Measurements from ENCODE around the gene ANKH. TPM values are rescaled to one million over a fixed set of nuclear protein-coding genes. Genes with fewer than 3 reads are reported as not detected.
"Not testable (repeated sequence)": the region's sequence is repeated elsewhere in the genome, so short reads cannot be mapped to it uniquely, and the experiment has no call there.

Gene ANKH
- total RNA-seq, 1 donor from 2014 or later = 14.7 TPM

DNA sequence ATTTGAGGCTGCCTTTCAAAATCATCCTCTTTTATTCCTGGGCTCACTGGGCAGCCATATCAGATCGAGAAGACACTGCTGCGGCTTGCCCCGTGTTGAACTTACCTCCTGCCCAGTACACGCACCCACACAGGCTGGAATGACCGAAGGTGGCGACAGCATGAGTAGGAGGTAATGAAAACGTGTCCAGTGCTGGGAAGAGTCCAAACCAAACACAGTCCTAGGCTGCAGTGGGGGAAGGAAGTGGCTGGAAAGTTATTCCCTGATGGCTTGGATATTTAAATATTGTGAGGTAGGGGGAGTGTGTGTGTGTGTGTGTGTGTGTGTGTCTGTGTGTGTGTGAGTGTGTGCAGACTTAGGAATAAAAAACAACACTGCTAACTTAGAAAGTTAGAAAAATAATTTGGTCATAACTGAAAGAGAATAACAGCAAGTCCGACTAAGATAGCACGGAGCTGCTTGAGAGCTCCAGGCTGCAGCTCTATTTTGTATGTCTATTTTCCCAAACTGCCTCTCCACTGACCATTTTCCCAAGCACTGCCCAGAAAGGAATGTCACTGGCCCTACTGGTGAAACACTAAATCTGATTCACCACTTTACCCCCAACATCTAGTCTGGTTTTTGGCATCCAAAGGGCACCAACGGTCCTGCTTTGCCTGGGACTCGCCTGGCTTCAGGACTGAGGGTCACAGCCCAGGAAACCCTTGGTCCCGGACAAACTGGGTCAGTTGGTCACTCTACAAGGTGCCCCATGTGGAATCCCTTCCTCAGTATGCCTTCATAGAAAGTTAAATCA lies 41.2 kb downstream of the ANKH start:
- peak in 1 of 2 donors; percentile 30 for DNase-seq (ENCODE audit: low read depth in 2 of 2)

DNA sequence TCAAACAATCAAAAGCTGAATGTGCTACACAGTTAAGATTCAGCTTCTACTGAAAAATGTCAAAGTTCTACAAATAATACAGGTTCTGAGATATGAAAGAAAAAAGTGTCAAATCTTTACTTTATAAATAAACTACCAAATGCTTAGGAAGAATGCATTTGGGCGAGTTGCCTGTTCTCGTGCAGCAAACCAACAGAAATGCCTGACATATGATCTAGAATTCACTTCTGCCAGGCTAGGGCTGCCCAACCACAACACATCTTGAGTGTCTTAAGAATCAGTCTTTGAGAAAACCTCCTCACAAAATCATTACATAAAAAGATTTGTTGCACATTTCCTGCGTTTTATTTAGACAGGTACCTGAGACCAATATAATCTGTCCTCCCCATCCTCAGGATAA lies 42.2 kb downstream of the ANKH start:
- DNase-seq (ENCODE audit: low read depth in 2 of 2) = no peak

DNA sequence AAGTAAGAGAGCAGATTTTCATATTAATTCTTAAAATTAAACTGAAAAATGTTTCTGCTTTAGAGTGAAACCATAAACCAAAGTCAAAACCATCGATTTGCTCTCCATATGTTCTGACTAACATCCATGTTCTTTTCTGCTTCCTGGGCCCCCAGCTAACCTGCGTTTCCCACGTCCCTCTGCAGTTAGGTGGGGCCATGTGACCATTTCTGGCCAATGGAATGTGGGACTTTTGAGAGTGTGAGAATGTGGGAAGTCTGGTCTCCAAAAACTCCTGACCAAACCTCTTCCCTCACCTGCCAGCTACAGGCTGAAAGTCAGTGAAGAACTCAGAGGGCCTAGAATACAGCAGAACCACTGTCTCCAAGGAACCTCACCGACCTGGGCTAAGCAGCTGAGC lies 44.9 kb downstream of the ANKH start:
- DNase-seq (ENCODE audit: low read depth in 2 of 2) = no peak

DNA sequence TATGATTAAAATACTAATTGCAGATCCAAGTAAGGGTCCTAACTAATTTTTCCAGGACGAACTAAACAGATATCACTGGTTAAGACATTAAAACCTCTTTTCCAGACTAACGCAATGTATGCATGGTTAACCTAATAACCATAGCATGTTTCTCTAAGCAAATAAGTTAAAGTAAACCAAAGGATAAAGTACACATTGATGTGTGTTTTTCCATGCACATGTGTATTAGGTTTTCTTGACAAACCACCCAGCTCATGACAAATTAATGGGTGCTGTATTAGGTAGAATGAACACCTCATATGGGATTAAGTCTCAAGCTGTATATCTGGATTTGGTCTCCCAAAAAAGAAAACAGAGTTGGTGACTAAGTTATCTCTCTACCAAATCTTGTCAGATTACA lies 45.6 kb downstream of the ANKH start:
- DNase-seq (ENCODE audit: low read depth in 2 of 2) = no peak

DNA sequence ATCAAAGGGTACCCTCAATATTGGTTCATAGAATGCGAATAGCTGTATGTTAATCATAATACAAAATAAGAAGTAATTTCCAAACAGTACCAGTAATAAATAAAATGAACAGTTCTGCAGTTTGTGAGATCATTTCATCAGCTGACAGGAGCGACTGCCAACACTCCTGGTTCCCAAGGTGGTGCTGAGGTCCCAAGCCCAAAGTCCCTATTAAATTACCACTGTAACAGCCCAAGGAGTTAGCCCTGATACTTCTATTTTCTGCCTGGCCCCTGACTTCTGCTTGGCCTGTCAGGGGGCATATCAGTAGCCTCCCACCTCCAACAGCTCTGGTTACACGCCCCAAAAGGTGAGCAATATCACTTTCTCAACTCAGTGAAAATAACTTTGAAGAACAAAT lies 47.1 kb downstream of the ANKH start:
- DNase-seq (ENCODE audit: low read depth in 2 of 2) = no peak

DNA sequence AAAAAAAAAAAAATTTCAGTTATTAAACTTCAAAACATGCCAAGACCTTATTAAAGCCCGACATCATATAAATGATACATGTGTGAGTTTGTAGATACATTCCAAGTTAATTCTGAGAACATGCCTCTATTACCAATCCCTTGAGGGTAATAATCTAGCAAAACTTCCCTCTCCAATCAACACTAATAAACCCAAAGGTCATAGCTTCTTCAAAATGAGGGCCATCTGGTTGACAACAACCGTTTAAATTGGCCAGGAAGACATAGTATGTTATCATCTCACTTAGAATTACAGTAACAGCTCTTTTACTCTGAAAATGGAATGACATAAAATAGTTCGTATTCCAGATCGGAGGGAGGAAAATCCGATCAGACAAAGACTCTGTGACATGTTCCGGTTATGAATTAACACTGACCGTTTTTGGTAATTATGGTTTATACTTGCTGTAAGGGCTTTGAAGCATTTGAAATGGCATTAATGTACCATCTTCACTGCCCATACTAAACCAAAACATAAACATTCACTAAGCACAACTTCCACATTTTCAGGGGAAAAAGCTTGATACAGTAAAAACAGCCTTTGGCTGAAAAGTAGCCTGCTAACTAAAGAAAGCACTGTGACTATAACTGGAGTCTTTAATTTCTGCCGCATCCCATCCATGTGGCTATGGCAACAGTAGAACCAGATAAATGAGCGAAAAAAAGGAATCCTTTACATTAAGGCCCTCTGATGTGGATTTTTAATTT lies 50.3 kb downstream of the ANKH start:
- DNase-seq (ENCODE audit: low read depth in 2 of 2) = peak; percentile 47 to 48

DNA sequence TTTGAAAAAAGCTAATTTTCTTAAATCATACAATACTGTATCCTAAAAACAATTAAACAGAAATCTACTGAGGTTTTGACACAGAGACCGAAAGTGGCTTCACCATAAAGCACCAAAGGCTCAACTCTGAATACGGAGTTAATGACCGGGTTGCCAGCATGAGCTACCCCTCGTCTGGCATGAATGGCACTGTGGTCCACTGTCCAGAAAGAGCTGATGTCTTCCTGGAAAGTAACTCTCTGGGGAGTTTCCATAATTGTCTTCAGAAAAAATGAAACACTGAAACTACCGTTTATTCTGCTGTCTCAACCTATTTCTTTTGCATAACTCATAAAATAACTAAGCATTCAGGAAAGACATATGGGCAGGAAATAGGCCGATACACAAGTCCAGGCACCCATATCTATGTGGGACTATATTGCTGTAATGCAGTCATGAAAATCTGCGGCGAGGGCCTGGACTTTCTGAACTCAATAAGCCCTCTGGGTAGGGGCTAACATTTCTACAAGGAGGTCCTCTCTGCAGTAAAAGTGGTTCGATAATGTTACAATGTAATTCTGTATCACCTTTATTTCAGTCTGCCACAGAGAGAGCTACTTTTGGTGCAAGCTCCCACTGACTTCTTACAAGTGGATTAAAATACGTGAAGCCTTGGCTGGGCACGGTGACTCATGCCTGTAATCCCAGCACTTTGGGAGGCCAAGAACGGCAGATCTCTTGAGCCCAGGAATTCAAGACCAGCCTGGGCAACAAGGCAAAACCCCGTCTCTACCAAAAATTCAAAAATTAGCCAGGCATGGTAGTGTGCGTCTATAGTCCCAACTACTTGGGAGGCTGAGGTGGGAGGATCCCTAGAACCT lies 52.4 kb downstream of the ANKH start:
- no peak for DNase-seq (ENCODE audit: low read depth in 2 of 2)

DNA sequence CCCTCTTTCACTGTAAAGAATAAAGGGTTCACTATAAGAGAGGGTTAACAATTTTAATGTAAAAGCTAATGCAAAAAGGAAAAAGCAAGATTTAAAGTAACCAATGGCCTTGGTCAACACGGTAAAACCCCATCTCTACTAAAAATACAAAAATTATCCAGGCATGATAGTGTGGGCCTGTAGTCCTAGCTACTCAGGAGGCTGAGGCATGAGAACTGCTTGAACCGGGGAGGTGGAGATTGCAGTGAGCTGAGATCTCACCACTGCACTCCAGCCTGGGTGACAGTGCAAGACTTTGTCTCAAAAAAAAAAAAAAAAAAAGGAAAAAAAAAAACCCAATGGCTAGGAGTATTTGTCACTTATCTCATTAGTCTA lies 53.8 kb downstream of the ANKH start:
- DNase-seq (ENCODE audit: low read depth in 2 of 2) = not testable (repeated sequence)

DNA sequence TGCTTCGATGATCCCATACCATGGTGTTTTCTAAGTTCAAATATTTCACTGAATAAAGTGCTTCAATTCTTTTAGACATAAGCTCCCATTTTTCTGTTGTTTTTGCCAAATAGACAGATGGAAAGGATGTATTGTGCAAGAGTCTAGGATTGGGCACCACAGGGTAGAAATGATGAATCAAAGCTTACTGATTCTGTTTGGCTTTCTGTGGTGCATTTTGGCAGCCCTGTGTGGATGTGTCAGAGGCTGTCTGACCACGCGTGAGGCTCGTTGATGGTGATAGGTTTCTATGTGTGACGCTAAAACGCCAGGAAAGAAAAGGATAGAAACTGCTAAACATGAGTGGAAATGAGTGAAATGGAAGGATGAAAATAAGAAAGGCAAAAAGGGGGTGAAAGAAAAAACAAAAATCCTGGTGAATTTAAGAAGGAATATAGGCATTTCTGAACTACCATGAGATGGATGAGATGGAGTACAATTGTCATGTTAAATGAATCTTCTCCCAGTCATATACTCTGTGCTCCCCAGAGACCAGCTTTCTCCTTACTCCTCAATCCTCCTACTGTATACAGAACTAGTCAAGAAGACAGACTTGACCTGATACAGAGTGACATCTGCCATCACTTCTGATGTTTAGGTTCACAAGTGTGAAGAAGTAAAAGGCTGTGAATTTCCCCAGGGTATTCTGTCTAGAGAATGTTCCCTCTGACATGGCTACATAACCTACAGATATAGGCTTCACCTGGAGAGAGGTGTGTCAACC lies 54.4 kb downstream of the ANKH start:
- peak; percentile 76 to 91 for DNase-seq (ENCODE audit: low read depth in 2 of 2)

DNA sequence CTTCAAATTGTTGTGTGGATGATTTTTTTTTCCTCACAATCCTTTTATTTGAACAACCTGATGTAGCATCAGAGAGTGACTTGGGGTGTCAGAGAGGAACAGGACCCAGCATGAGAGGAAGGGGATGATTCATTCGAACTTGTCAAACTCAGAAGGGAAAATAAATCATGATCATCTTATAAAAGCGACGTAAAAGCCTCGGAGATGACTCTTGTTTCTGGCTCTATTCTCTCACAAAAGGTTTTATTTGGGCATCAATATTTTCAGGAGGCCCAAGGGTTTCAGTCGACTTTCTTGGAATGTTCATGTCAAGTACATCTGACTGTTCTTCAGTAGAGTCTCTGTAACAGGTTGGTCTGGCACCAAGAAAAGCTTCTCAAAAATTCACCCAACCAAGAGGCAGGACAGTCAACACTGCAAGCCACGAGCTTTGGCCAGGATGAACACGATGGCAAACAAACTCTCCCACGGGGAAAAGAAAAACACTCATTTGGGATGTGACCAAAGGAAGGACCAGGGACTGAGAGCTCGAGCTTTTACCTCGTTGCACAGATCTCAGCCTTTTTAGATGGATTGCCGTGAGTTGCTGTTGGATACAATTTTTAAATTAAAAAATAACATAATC lies 55.1 kb downstream of the ANKH start:
- peak; percentile 70 to 73 for DNase-seq (ENCODE audit: low read depth in 2 of 2)

DNA sequence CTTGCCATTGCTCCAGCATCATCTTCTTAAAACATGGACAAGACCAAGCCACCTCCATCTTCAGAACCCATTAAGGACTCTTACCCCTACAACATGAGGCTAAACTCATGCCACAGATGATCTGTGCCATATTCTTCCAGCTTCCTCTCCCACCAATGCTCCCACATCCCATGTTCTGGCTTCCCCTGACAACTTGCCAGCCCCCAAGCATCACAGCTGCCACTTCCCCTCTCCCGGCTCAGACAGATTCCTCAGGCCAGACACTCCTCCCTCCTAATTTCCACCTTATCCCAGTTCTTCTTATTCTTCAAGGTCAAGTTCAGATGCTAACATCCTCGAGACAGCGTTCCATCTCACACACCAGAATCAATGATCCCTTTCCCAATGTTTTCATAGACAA lies 57.8 kb downstream of the ANKH start:
- DNase-seq (ENCODE audit: low read depth in 2 of 2) = no peak

DNA sequence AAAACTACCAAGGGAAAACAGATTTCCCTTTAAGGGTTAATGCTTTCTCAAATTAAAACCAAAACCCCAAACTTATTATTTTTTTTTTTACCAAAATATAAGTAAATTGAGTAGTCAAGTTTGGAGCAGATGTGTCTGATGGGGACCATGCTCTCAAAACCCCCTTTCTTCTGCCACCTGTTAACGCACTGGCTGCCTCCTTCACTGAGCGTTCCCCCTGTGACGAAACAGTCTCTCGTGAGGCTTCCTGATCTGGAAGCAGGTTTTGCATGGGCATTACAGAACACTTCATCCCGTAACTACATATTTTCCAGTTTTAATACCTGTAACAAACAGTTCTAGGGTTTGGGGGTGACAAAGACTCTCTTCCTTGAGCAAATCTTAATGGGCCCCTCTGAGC lies 59.4 kb downstream of the ANKH start:
- DNase-seq (ENCODE audit: low read depth in 2 of 2) = no peak

DNA sequence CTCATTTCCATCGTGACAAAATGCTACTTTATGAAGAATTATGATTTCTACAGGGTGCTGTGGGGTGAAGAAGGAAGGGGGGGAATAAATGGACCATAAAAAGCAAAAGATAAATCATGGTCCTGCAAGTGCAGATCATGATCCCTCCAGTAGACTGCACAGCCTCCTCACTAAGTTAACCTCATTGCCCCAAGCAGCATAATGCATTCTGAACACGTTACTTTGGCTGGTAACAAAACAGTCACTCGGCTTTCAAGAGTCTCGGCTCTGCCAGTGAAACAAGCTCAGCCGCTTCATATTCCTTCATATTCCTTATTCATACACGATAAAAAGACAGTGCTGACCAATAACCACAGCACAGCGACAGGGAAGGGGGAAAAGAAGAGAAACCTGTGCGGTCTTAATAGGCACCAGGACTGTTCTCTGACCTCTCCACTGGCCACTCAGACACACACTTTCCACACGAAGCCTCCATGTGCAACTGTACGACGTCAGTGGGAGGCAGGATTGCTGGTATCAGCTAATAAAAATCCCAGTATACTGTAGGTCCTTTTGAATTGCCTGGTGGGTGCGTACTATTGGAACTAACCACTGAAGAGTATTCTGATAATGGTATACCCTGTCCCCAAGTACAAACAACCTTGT lies 60.5 kb downstream of the ANKH start:
- no peak for DNase-seq (ENCODE audit: low read depth in 2 of 2)

DNA sequence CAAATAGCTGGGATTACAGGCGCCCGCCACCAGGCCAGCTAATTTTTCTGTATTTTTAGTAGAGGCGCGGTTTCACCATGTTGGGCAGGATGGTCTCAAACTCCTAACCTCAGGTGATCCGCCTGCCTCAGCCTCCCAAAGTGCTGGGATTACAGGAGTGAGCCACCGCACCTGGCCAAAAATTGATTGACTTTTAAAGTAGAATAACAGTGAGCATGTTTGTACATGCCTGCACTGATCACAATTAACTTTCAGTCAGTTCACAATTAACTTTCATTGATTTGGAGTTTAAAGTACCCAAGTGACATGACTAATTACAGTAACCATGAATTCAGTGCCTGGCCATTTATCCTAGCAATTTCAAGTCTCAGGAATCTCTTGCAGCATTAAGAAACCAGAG lies 61.3 kb downstream of the ANKH start:
- DNase-seq (ENCODE audit: low read depth in 2 of 2) = no peak

DNA sequence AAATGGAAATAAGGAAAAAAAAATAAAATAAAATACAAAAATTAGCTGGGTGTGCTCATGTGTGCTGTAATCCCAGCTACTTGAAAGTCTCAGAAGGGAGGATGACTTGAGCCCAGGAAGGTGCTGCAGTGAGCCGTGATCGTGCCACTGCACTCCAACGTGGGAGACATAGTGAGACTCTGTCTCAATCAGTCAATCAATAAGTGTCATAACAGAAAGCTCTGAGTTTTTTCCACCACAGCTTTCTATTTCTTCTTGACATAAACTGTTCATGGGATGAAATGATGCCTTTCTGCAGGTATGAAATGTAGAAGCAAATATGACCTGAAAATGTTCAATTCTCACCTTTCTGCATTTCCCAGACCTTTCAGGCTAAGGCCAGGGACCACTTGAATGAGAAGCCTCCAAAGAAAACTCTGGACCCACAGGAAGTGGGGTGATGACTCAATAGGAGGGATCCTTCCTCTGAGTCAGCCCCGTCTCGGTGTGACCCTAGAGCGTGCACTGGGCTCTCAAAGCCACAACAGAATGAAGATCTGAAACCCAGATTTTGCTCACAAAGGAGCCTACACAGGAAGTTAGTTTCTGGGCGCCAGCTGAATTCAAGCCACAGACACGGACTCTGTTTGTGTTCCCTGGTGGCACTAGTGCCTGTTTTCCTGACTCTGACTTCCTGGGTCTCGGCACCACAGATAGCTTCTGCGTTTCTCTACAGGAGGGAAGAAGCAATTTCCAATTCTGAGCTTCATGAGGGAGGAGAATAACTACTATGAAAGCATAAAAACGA lies 62.0 kb downstream of the ANKH start:
- peak; percentile 56 to 93 for DNase-seq (ENCODE audit: low read depth in 2 of 2)

DNA sequence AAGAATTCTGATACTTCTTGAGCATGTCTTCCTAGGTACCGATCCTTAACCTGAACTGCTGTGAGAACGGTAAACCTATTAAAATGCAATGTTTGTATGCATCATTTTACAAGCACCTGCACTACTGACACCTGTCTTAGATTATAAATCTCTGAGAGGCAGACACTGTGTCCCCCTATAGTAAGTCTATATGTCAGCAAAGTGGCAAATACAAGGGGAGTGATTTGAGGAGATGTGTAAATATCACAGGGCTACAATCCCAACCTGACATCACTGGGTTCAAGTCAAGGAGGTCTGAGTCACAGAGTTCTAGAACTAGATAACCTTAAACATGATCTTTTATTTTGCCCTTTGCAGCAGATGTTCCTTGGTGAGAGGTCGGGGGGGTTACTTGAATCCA lies 64.1 kb downstream of the ANKH start:
- DNase-seq (ENCODE audit: low read depth in 2 of 2) = no peak

DNA sequence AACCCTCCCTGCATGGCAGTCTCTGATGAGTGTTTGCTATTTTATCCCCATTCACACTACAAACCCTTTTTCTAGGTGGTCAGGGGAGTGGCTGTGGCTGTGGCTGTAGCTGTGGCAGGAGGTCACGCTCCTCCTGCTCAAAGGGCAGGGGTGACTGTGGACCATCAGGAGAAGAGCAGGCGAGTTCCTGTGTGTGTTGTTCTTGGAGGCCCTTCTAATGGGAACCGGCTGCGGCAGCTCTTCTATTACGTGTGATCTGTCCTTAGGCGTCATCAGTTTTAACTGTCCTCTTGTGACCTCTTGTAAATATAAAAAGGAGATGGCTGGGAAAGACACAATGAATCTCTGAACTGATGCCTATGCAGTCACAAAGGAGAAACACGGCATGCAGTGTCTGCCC lies 65.1 kb downstream of the ANKH start:
- peak; percentile 86 to 98 for DNase-seq (ENCODE audit: low read depth in 2 of 2)

DNA sequence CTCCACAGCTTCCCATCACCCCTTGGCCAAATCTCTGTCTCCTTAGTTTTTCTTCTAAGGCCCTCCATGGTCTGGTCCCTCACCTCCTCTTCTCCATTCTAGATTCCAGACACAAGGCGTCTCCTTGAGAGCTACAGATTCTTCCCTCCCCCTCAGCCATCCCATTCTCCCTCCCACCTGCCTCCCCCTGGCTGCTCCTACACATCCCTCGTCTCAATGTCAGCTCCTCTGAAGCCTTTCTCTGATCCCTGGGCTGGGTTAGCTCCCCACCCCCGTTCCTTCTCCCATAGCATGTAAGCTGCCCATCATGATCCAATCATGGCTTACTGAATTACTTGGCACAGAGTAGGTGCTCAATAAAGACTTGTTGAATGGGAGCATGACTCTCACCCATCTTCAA lies 69.0 kb downstream of the ANKH start:
- no peak for DNase-seq (ENCODE audit: low read depth in 2 of 2)

DNA sequence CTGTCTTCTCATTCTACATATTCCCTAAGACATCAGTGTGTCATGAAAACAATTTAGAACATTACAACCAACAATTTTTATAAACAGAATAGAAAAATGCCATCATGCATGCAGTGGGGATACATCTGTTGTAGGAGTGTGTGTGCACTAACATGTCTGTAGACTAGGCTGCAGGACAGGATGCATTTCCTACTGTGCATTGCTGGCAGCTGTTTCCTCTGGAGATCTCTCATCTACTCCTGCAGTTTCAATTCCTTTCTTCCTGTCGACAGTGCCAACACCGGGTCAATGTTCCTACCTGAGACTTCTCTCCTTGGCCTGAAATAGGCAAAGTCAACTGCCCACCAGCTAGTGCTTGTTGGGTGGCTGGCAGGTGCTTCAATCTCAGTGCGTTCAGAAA lies 69.8 kb downstream of the ANKH start:
- peak; percentile 18 to 49 for DNase-seq (ENCODE audit: low read depth in 2 of 2)

DNA sequence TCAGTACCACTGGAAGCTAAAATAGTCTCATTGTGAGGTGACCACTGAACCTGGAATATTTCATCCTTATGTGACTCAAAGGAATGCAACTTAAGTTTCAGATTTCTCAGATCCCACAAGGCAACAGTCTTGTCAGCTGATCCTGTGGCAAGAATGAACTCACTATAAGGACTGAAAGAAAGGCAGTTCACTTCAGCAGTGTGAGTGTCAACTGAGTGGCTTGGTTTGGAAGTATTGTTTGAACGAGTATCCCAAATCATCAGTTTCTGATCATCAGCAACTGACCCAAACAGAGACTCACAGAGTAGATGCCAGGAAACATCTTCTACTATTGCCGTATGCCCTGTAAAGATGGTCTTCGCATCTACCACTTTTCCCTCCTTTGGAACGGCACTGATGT lies 74.2 kb downstream of the ANKH start:
- DNase-seq (ENCODE audit: low read depth in 2 of 2) = not testable (repeated sequence)

Data from lung microvascular endothelial cell (primary cell).